A673 (cell line): ENCODE measurements around the gene DCC. TPM values are rescaled to one million over a fixed set of nuclear protein-coding genes. Genes with fewer than 3 reads are reported as not detected.

Source experiments
- BruUV-seq: library from RNA; stranded (reverse); fragments of 400-500 nt; replicated peaks from 2 replicates; lab custom pipeline; 2021; lab: Mats Ljungman, UMichigan
- CTCF ChIA-PET: fragments of 300-600 bp; sonication (Branson Sonifier 250); formaldehyde crosslinking; loops from one replicate; lab custom pipeline; 2022; ENCODE audit warnings: antibody characterized with exemption; lab: Charles Lee
- POLR2A ChIA-PET: fragments of 300-600 bp; sonication (Branson Sonifier 250); formaldehyde crosslinking; loops from one replicate; lab custom pipeline; 2022; ENCODE audit warnings: antibody characterized with exemption; ENCODE audit not compliant: low non-redundant PET; lab: Charles Lee
- DNase-seq: peaks from one replicate; pipeline ENCODE4 v3.0.0-alpha.2; 2015; ENCODE audit warnings: low spot score
- H3K27ac ChIP-seq: fragments of 200-600 bp; sonication (generic); 2 replicates; pipeline ENCODE4 v1.5.1; 2016; ENCODE audit warnings: mixed run types, low read depth, mild to moderate bottlenecking, mixed read lengths, antibody characterized with exemption, low read length; ENCODE audit not compliant: poor library complexity, severe bottlenecking
- H3K27me3 ChIP-seq: fragments of 200-600 bp; sonication (generic); replicated peaks from 2 replicates; pipeline ENCODE4 v1.6.1; 2017; ENCODE audit warnings: mixed run types, low read depth, mild to moderate bottlenecking, mixed read lengths, antibody characterized with exemption, low read length; ENCODE audit not compliant: insufficient read depth, poor library complexity
- H3K36me3 ChIP-seq: fragments of 200-600 bp; sonication (generic); 2 replicates; pipeline ENCODE4 v1.6.1; 2016; ENCODE audit warnings: mixed run types, mild to moderate bottlenecking, mixed read lengths, antibody characterized with exemption, low read length; ENCODE audit not compliant: insufficient read depth, poor library complexity, severe bottlenecking
- H3K4me1 ChIP-seq: fragments of 200-600 bp; sonication (generic); 2 replicates; pipeline ENCODE4 v1.6.1; 2017; ENCODE audit warnings: mixed run types, mild to moderate bottlenecking, mixed read lengths, antibody characterized with exemption, low read length; ENCODE audit not compliant: insufficient read depth, poor library complexity, severe bottlenecking
- H3K4me3 ChIP-seq: fragments of 200-600 bp; sonication (generic); 2 replicates; pipeline ENCODE4 v1.5.1; 2016; ENCODE audit warnings: low read depth, mixed run types, mild to moderate bottlenecking, mixed read lengths, low read length; ENCODE audit not compliant: poor library complexity, severe bottlenecking
- H3K9me3 ChIP-seq: fragments of 200-600 bp; sonication (generic); 2 replicates; pipeline ENCODE4 v1.6.1; 2016; ENCODE audit warnings: mixed run types, low read depth, mild to moderate bottlenecking, mixed read lengths, antibody characterized with exemption, low read length; ENCODE audit not compliant: poor library complexity, severe bottlenecking
- CTCF ChIP-seq: fragments of 300-800, 200-600 bp; sonication (generic); conservative IDR thresholded peaks from 2 replicates; pipeline ENCODE4 v1.5.1; 2017; ENCODE audit warnings: low read depth, mild to moderate bottlenecking, antibody characterized with exemption, low read length, moderate library complexity, mixed read lengths
- EZH2 ChIP-seq: fragments of 200-600 bp; sonication (generic); IDR thresholded peaks from 2 replicates; pipeline ENCODE4 v1.6.1; 2017; ENCODE audit warnings: borderline replicate concordance, low read depth, mild to moderate bottlenecking, mixed read lengths, antibody characterized with exemption, low read length; ENCODE audit not compliant: poor library complexity, severe bottlenecking
- intact Hi-C: fragments of 100-400 bp; cut with micrococcal nuclease; formaldehyde crosslinking; loops from one replicate; pipeline ENCODE4 v1.10.0; 2022; ENCODE audit not compliant: unreplicated experiment
- total RNA-seq: library from RNA; stranded (reverse); gene quantifications from 2 replicates; pipeline ENCODE4 v1.2.3, GENCODE V29; 2021

The DCC gene
- total RNA-seq, 1 experiment from 2014 or later = 93.0 TPM

GRCh38 chr18:52791321-52791720 is 451.3 kb downstream of the DCC start:
- DNase-seq = no peak
- no TSS peak for BruUV-seq
- intact Hi-C loops = no loop called here
- POLR2A ChIA-PET = no interaction called here
- TF ChIP-seq EZH2 = no peak
- no peak for TF ChIP-seq CTCF
- Histone ChIP-seq H3K4me3 (no peak overlapping the region), H3K4me1 (no peaks in the 10 kb centered on the region), H3K27ac (no peak overlapping the region), H3K27me3 (no peaks in the 10 kb centered on the region), H3K36me3 (no peaks in the 10 kb centered on the region), H3K9me3 (peaks cover 64% of the 10 kb centered on the region)
- CTCF ChIA-PET = no interaction called here

- no peaks in the 10 kb centered on the region for H3K4me1 ChIP-seq
- no peaks in the 10 kb centered on the region for H3K9me3 ChIP-seq
- no peak for DNase-seq
- no peak overlapping the region for H3K4me3 ChIP-seq
- no TSS peak for BruUV-seq
- ChIA-PET CTCF (no interaction called here), POLR2A (no interaction called here)
- TF ChIP-seq CTCF (no peak), EZH2 (no peak)
- intact Hi-C loops = no loop called here
- H3K27ac ChIP-seq = no peak overlapping the region
- no peaks in the 10 kb centered on the region for H3K27me3 ChIP-seq
- no peaks in the 10 kb centered on the region for H3K36me3 ChIP-seq
Measured at GRCh38 chr18:52812834-52813233, 472.8 kb downstream of the DCC start.

- Histone ChIP-seq H3K9me3 (no peaks in the 10 kb centered on the region), H3K4me3 (no peak overlapping the region), H3K4me1 (no peaks in the 10 kb centered on the region), H3K27ac (no peak overlapping the region), H3K36me3 (no peaks in the 10 kb centered on the region), H3K27me3 (no peaks in the 10 kb centered on the region)
- intact Hi-C loops = no loop called here
- CTCF ChIA-PET = no interaction called here
- BruUV-seq = no TSS peak
- DNase-seq = no peak
- TF ChIP-seq CTCF = no peak
- TF ChIP-seq EZH2 = no peak
- POLR2A ChIA-PET = no interaction called here
Measured at GRCh38 chr18:52813635-52814416, 473.8 kb downstream of the DCC start.
